ENCODE results near the gene CALHM1.
A peak's percentile ranks its signal among the peaks of the same experiment; 100 is the strongest.
"Not testable (repeated sequence)": the region's sequence is repeated elsewhere in the genome, so short reads cannot be mapped to it uniquely, and the experiment has no call there.

Gene CALHM1

GRCh38 chr10:103458720-103459119, at the start of gene CALHM1:
TSS of gene CALHM1 (minus strand) at chr10:103458900. CDS start at chr10:103458751, 149 bp downstream.
- no peak for DNase-seq (ENCODE audit: low read depth in 3 of 3)

GRCh38 chr10:103507235-103508191, 48.8 kb upstream of the CALHM1 start:
- DNase-seq (ENCODE audit: low read depth in 3 of 3): no peak

GRCh38 chr10:103506061-103506460, 47.4 kb upstream of the CALHM1 start:
- DNase-seq (ENCODE audit: low read depth in 3 of 3): no peak

- DNase-seq (ENCODE audit: low read depth in 3 of 3): no peak
These were observed 45.6 kb upstream of the CALHM1 start for GRCh38 chr10:103504181-103504783.

GRCh38 chr10:103503777-103504176, 45.1 kb upstream of the CALHM1 start:
- DNase-seq (ENCODE audit: low read depth in 3 of 3): not testable (repeated sequence)

- no peak for DNase-seq (ENCODE audit: low read depth in 3 of 3)
These were observed 44.4 kb upstream of the CALHM1 start for GRCh38 chr10:103502849-103503660.

GRCh38 chr10:103501186-103501585, 42.5 kb upstream of the CALHM1 start:
- DNase-seq (ENCODE audit: low read depth in 3 of 3): no peak

- no peak for DNase-seq (ENCODE audit: low read depth in 3 of 3)
These were observed 41.8 kb upstream of the CALHM1 start for GRCh38 chr10:103500481-103500880.

- DNase-seq (ENCODE audit: low read depth in 3 of 3): no peak
These were observed 41.2 kb upstream of the CALHM1 start for GRCh38 chr10:103499881-103500280.

- DNase-seq (ENCODE audit: low read depth in 3 of 3): no peak
These were observed 40.4 kb upstream of the CALHM1 start for GRCh38 chr10:103498936-103499638.

- no peak for DNase-seq (ENCODE audit: low read depth in 3 of 3)
These were observed 38.6 kb upstream of the CALHM1 start for GRCh38 chr10:103497161-103497915.

- DNase-seq (ENCODE audit: low read depth in 3 of 3): no peak
These were observed 36.6 kb upstream of the CALHM1 start for GRCh38 chr10:103495321-103495720.

GRCh38 chr10:103493916-103494877, 35.5 kb upstream of the CALHM1 start:
- DNase-seq (ENCODE audit: low read depth in 3 of 3): peak in 2 of 3 experiments; percentile 7 to 11

GRCh38 chr10:103493362-103493915, 34.7 kb upstream of the CALHM1 start, which contains the start of gene NEURL1:
TSS of gene NEURL1 (plus strand) at chr10:103493705. CDS start at chr10:103494388, 683 bp downstream.
- DNase-seq (ENCODE audit: low read depth in 3 of 3): peak in 1 of 3 experiments; percentile 5

- no peak for DNase-seq (ENCODE audit: low read depth in 3 of 3)
These were observed 34.1 kb upstream of the CALHM1 start for GRCh38 chr10:103492655-103493261.

GRCh38 chr10:103491729-103492364, 33.1 kb upstream of the CALHM1 start:
- DNase-seq (ENCODE audit: low read depth in 3 of 3): no peak

GRCh38 chr10:103490986-103491314, 32.2 kb upstream of the CALHM1 start:
- DNase-seq (ENCODE audit: low read depth in 3 of 3): no peak

GRCh38 chr10:103487410-103487708, 28.7 kb upstream of the CALHM1 start:
- DNase-seq (ENCODE audit: low read depth in 3 of 3): no peak
